ENCODE results near the gene HES1.
"Not testable (repeated sequence)": the region's sequence is repeated elsewhere in the genome, so short reads cannot be mapped to it uniquely, and the experiment has no call there.

Gene HES1, protein sequence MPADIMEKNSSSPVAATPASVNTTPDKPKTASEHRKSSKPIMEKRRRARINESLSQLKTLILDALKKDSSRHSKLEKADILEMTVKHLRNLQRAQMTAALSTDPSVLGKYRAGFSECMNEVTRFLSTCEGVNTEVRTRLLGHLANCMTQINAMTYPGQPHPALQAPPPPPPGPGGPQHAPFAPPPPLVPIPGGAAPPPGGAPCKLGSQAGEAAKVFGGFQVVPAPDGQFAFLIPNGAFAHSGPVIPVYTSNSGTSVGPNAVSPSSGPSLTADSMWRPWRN

DNA sequence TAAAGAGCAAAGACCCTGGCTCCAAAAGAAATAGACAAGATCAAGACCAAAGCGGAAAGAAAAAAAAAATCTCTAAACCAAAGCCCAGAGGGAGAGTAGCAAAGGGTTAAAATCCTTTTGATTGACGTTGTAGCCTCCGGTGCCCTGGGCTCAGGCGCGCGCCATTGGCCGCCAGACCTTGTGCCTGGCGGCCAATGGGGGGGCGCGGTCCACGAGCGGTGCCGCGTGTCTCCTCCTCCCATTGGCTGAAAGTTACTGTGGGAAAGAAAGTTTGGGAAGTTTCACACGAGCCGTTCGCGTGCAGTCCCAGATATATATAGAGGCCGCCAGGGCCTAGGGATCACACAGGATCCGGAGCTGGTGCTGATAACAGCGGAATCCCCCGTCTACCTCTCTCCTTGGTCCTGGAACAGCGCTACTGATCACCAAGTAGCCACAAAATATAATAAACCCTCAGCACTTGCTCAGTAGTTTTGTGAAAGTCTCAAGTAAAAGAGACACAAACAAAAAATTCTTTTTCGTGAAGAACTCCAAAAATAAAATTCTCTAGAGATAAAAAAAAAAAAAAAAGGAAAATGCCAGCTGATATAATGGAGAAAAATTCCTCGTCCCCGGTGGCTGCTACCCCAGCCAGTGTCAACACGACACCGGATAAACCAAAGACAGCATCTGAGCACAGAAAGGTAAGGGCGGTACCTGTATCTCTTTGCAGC is at the start of gene HES1:
Gene HES1 (plus strand): TSS at position 343 of the 713 bp plus-strand sequence. CDS start 233 bp downstream, at position 576.
- DNase-seq (ENCODE audit: low read depth): peak; percentile 97

DNA sequence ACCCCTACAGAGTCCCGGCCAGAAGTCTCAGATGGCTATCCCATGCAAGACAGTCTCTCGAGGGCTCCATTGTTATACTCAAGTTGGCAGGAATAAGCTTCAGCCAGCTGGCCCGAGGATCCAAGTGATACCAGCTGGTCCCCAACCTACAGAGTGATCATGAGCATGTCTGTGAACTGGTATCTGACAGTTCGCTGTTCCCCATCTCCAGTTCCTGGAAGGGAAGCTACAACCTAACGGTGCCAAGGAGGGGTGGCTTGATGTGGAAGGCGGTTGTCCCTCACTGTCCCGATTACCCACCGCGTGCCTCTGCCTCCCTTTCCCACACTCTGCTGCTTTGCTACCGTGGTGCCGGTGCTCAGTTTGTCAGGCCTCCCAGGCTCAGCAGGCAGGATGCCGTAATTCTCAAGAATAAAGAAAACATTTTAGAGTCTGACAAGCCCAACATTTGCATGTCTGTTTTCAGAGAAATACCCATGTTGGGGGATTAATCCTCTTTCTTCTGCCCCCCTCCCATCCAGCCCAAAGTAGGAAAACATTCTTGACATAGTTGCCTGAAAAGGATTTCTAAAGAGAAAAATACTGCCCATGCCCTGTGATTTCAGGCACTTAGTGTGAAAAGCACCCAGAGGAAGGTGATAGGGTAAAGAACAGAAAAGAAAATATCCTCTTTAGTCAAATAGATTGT is 49.4 kb upstream of the HES1 start:
- DNase-seq (ENCODE audit: low read depth): no peak

DNA sequence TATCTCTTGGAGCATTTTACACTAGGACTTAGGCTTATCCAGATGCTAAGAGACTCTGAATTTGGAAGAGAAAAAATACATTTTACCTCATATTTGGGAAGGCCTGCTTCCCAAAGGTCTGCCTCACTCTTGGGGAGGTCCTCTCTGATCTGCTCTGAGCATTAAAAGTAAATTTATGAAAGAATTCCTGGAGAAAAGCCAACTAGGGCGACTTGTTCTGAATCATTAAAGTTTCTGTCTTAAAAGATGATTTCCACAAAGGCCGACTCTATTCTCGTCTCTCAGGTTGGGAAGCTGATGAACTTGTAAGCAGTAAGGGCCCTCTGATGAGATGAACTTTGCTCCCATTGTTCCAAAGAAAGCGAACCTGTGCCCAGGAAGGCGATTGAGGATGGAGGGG is 48.7 kb upstream of the HES1 start:
- DNase-seq (ENCODE audit: low read depth): no peak

DNA sequence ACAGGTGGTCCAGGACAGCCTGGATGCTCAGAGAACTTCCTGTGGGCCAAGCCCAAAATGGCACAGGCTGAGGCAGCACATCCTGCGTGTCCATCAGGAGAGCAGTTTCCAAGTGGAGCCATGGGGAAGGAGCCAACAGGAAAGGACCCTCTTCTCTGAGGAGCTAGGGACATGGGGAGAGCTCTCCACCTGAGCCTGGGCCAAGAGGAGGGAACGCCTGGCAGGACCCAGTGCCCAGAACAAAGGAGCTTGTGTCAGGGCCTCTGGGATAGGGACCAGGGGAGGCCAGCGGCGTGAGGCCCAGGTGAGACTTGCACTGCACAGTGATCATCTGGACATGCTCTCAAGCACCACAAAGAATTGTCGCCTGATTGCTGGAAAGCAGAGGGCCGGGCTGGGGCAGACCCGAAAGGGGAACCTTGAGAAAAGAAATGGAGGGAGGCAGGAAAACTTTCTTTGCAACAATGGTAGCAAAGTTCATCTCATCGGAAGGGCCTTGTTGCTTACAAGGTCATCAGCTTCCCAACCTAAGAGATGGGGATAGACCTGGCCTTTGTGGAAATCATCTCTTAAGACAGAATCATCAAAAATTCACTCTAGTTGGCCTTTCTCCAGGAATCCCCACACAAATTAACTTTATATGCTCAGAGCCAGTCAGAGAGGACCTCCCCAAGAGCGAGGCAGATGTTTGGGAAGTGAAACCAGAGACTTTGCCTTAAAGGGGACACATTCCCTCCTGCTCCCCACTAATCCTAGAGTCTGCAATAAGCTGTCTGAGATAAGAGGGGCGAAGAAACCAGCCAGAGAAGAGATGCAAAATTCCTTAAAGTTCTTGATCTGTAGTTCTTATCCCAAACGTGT is 47.7 kb upstream of the HES1 start:
- no peak for DNase-seq (ENCODE audit: low read depth)

DNA sequence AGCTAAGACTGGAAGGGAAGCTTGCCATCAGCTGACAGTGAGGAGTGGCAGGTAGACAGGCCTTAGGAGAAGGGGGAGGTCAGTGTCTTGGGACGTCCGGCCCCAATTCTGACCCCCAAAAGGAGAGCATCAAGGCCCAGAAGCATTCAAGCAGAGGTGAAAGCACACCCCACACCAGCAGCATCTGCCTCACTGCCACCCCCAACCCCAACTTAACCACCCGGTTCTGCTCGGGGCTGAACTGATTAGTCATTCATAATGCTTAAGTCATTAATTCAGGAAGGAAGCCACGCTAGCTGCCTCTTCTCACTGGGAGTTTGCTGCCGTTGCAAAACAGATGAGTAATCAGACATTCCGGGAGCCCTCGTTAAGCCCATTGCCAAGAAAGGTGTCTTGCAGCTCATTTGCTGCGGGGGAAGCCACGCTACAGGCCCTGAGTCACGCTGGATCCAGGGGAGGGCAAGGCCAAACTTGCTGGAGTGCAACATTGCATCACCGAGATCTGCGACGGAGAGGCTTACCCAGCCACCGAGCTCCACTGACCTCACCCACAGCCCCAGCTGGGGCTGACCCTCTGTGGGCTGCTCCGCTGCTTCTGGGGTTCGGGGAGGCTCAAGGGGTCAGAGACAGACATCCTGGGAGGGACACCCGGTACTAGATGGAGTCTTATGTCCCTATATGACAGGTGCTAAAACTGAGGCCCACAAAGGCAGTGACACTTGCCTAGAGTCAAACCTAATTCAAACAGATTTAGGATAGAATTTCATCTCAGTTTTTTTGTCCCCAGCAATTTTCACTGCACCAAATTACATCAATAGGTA is 46.4 kb upstream of the HES1 start:
- DNase-seq (ENCODE audit: low read depth): peak; percentile 98

DNA sequence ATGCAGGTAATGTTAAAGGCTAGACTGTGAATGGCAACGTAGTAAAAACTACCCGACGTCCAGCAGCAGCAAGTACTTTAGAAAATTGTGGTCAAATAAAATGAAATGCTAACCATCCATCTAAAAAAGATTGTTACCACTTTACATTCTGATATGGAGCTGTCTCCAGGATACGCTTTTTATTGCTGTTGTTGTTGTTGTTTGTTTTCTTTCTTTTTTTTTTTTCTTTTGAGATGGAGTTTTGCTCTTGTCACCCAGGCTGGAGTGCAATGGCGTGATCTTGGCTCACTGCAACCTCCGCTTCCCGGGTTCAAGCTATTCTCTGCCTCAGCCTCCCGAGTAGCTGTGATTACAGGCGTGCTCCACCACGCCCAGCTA is 45.8 kb upstream of the HES1 start:
- not testable (repeated sequence) for DNase-seq (ENCODE audit: low read depth)

DNA sequence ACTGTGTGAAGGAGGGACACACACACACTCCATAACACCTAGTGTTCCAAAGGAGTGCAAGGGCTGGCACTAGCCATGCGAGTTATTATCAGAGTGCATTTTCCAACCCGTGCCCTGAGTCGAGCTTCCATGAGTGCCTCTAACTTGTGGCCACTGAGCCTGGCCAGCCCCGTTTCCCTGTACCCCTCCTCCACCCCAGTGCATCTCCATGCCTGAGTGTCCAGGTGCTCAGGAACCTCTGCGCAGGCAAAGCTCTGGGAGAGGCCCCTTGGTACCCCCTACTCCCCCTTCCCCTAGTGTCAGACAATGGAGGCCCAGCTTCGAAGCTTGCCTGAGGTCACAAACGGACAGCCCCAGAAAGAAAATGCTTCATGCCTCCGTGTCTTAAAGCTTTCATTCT is 45.2 kb upstream of the HES1 start:
- no peak for DNase-seq (ENCODE audit: low read depth)

DNA sequence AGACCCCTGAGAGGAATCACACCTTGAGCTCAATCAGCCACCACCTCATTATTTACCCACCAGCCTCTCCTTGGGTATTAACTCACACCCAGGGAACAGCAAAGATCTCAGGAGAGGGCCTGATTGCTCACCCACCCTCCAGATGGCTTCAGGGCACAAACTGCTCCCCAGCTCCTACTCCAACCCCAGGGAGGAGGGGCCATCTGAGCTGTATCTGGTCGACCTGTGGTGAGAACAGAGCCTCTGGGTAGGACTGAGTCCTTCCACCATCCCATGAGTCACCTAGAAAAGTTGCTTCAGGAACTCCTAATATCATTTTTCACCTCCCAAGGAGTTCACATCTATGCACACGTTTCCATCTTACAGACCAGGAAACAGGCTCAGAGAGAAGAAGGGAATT is 44.8 kb upstream of the HES1 start:
- peak; percentile 94 for DNase-seq (ENCODE audit: low read depth)

DNA sequence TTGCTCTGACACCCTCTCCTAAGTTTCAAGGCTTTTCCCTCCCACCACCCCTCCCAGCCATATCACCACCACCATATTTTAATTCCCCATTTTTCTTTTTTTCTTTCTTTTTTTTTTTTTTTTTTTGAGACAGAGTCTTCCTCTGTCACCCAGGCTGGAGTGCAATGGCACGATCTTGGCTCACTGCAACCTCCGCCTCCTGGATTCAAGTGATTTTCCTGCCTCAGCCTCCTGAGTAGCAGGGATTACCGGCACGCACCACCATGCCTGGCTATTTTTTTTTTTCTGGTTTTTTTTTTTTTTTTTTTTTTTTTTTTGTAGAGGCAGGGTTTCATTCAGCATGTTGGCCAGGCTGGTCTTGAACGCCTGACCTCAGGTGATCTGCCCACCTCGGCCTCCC is 44.1 kb upstream of the HES1 start:
- not testable (repeated sequence) for DNase-seq (ENCODE audit: low read depth)

DNA sequence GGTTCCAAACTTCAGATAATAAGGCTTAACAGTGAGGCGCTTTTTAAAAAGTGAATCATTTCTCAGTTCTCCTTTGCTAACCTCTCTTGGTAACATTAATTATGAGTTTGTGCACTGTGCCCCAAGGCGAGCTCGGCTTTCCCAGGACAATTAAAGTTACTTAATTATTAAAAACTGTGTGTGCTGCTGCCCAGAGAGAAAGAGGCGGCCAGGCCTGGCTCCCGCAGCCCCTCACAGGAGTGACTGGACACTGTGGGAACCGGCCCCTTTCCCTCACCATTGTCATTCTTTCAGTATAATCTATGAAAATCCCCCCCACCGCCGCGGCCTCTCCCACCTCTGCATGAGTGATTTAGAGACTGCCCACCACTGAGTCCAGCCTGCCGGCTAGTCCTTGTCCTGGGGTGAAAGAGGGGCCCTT is 43.1 kb upstream of the HES1 start:
- no peak for DNase-seq (ENCODE audit: low read depth)

DNA sequence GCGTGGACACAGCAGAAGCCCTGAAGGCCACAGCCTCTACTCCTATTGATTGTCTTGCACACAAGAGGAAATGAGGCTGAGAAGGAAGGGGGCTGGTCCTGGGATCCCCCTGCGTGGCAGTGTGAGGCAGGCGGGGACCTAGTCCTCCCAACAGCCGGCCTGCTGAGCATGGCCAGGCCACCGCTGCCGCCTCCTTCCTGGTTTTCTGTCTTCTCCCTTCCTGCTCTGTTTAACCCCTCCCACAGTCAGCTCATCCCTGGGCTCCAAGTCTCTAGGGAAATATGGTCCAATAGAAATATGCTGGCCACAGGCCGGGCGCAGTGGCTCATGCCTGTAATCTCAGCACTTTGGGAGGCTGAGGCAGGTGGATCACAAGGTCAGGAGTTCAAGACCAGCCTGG is 42.1 kb upstream of the HES1 start:
- no peak for DNase-seq (ENCODE audit: low read depth)

DNA sequence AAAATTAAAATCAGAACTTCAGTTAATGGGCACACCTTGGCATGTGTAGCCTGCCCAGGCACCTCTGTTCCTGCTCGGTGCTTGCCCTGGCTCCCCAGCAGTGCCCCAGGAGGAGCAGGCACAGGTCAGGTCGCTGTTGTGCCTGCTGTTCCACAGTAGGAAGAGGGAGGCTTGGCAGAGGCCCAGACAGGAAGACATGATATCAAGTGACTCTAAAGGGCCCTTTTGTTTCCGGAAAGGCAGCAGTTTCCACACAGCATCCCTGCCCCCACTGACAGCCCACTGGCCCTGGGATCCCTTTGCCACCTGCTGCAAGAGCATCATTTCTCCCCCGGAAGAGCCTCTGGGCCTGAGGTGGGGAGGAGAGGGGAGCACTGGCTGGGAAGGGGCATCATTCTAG is 40.5 kb upstream of the HES1 start:
- no peak for DNase-seq (ENCODE audit: low read depth)

DNA sequence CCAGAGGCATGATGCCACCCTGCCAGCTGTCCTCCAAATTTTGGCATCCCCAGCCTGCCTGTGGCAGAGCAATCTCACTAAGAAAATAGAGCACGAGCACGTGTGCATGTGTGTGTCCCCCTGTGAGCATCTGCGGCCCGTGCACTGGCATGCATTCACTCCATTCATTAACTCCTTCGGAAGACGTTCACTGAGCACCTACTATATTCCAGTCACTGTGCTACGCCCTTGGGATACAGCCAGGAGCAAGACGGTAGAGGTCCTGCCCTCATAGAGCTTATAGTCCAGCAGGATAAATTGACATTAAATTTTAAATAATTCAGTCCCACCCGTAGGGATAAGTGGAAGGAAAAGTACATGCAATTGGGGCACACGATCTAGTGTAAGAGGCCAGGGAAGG is 40.0 kb upstream of the HES1 start:
- DNase-seq (ENCODE audit: low read depth): no peak

DNA sequence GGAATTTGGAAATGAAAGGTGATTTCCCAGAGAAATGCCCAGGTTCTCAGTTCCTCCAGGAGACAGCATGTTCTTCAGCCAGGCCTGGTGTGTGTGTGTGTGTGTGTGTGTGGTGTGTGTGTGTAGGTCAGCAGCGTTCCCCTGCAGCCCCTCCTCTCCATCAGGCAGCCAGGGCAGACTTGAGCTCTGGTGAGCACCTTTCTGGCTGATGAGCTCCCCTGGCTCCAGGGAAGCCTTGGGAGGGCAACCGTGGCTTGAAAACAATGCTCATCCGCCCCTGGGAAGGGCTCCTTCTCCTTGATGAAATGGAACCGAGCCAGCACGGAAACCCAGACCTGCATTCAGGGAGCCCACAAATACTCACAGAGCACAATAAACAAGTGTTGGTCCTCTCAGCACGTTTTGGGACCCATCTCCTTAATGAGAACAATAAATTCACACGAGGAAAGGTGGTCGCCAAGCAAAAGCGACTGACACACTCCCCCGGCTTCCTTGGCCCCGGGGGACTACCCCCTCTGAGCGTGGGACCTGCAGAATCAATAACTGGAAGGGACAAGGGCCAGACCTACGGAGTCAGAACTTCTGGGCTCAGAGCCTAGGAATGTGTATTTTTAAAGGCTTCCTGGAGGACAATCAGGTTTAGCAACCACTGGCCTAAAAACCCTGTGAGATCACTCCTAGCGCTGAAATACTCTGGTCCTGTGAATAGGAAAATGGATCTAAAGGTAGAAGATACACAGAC is 38.6 kb upstream of the HES1 start:
- DNase-seq (ENCODE audit: low read depth): no peak

DNA sequence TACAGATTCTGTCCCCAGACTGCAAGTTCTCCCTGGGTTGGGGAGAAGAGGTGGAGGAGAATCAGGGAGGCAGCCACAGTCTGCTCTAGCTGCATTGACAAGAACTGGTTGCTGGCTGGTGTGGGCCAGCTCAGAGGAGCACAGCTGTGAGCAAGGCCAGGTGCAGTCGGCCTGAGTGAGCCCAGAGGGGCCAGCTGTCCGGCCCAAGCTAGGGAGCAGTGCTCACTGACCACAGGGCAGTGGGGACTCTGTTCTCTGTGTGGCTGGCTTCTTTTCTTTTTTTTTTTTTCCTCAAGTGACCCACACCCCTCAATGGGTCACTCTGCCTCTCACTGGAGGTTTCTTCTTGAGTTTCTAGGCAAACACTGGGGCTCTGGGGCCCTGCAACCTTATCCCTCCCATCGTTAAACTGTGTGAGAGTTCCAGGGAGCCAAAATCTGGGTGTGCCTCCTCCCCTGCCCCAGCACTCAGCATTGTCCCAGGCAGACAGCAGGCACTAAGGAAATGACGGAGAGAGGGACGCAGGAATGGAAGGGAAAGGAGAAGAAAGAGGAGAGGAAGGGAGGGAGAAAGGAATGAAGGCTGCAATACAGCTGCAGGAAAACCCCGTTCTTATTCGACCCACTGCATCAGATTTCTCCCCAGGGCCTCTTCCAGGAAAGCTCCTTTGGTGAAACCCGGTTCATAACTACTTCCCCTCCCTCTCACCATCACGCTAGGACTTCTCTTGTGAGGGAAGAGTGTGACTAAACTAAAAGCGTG is 37.7 kb upstream of the HES1 start:
- no peak for DNase-seq (ENCODE audit: low read depth)

DNA sequence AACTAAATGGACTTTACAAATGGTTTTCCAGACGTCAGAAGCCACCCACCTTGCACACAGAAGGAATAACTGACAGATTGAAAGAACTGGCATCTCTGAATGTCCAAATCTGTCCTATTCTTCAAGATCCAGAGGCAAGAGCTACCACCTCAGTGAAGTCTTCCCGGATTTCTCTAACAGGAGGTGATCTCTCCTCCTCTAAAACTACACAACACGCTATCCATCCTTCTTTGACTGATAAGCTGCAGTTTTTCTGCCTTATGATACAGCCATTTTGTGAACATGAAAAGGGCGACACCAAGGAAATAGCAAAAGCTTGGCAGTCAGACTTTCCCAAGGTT is 37.1 kb upstream of the HES1 start:
- no peak for DNase-seq (ENCODE audit: low read depth)

DNA sequence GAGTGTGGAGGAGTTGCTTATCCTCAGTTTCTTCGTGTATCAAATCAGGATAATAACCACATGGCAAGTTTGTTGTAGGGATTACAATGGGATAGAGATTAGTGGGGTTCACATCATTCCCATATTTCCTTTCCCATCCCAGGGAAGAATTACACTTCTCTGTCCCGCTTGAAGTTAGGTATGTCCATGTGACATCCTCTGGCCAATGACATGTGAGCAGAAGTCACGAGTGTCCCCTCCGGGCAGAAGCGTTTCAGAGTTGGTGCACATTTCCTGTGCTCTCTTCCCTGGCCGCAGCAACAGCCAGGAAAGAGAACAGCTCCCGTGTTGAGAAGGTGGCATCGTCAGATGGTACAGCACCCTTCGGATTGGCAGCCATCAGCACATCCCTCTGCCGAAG is 36.7 kb upstream of the HES1 start:
- DNase-seq (ENCODE audit: low read depth): no peak

DNA sequence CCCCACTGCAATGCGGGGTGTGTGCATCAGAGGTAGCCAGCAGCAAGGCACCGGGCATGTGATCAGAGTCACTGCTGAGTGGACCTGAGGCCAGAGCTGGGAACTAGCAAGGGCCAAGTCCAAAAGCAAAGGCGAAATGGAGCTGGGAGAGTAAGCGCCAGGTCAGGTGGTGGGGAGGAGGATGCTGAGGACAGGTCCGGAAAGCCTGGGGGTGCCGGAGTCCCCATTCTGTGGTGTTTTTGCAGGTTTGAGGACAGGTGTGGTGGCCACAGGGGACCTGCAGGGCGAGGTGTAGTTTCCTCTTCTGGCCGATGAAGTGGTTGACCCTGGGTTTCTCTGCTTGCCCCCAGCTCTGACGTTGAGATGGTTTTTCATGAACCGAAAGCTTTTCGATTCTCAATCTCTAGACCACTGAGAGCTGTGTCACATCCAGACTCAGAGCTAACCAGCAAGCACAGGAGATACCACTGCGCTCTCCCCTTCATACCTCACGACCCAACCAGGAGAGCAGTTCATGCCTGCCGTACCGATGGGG is 35.0 kb upstream of the HES1 start:
- no peak for DNase-seq (ENCODE audit: low read depth)

DNA sequence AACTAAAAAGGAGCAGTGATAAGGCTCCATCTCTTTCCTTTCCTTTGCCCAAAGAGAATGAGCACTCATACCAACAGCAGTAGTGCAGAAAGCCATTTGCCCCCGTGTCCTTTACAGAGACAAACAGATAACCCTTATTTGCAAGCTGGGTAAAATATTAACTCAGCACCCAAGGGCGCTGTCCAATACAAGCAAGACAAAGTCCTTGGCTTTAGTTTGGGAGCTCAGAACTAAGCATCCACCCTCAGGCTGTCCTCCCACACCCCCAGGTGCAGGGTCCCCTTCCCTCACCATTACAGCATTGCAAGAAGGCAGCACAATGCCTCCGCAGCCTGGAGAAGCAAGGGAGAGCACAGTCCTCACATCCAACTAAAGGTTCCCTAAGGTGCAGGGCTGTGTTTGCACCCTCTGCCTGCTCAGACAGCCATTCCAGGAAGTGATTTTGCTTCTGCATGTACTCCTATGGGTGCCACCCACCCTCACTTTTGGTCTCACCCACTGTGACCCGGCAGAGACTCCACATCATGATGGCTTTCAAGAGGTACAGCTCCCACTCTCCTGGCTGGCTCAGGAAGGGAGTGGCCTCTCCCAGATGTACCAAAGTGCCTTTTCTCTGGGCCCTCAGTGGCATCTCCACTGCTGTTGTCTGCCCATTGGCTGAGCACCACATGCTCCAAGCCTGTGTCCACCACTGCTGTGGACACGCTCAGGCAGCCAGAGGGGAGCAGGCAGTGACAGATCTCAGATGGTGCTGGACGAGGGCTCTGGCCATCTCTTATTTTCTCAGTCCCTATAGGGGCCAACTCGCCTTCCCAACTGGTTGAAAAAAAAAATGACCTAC is 34.1 kb upstream of the HES1 start:
- no peak for DNase-seq (ENCODE audit: low read depth)
